ENCODE data around the gene CLDN3. TPM values are rescaled to one million over a fixed set of nuclear protein-coding genes. Genes with fewer than 3 reads are reported as not detected.

The CLDN3 gene
- total and polyA plus RNA-seq, 9 of the 15 experiments (the other 6 are each of a cell fraction or from before 2014, with no cell fraction given), result 0.29 TPM; not detected in 8

GRCh38 chr7:73749931-73750776, 19.9 kb downstream of the CLDN3 start (continued):
- TF ChIP-seq, protein P1, sequence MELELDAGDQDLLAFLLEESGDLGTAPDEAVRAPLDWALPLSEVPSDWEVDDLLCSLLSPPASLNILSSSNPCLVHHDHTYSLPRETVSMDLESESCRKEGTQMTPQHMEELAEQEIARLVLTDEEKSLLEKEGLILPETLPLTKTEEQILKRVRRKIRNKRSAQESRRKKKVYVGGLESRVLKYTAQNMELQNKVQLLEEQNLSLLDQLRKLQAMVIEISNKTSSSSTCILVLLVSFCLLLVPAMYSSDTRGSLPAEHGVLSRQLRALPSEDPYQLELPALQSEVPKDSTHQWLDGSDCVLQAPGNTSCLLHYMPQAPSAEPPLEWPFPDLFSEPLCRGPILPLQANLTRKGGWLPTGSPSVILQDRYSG (tag; conservative IDR thresholded peaks at IDR 0.05; ENCODE audit: low read depth), result 0 out of 2 replicates have a peak, but pooled peaks have one; percentile 40
- TF ChIP-seq ZC3H8 (IDR thresholded peaks at IDR 0.05) (no peak), SRSF7 (optimal IDR thresholded peaks at IDR 0.05; ENCODE audit: low read depth, low read length) (no peak), ZNF212 (CRISPR knock-in tag; IDR thresholded peaks at IDR 0.05) (no peak), MCM5 (IDR thresholded peaks at IDR 0.05; ENCODE audit: low read depth) (no peak), ZNF561 (CRISPR knock-in tag; conservative IDR thresholded peaks at IDR 0.05) (no peak), GATAD2B (IDR thresholded peaks at IDR 0.05; ENCODE audit: borderline replicate concordance) (no peak), CTBP1 (IDR thresholded peaks at IDR 0.05; ENCODE audit: borderline replicate concordance) (no peak), POLR2H (tag; IDR thresholded peaks at IDR 0.05; ENCODE audit: low read depth) (no peak), ZFX (CRISPR knock-in tag; IDR thresholded peaks at IDR 0.05) (peak; percentile 31; the same call in 1 of the 2 replicates), ZNF232 (CRISPR knock-in tag; IDR thresholded peaks at IDR 0.05) (no peak), MBD1 (CRISPR knock-in tag; IDR thresholded peaks at IDR 0.05) (no peak), MEF2A (IDR thresholded peaks at IDR 0.05; ENCODE audit: control insufficient read depth, low read depth, low read length) (no peak), STAT5B (CRISPR knock-in tag; IDR thresholded peaks at IDR 0.05) (no peak), SRSF9 (IDR thresholded peaks at IDR 0.05; ENCODE audit: borderline replicate concordance, low read depth, low read length) (no peak), NRF1 (conservative IDR thresholded peaks at IDR 0.05 in 1 of 2, IDR thresholded peaks at IDR 0.05 in 1 of 2) (no peak), ZEB2 (IDR thresholded peaks at IDR 0.05) (no peak), HSF4 (CRISPR knock-in tag; IDR thresholded peaks at IDR 0.05; ENCODE audit: borderline replicate concordance) (no peak), KLF1 (tag; IDR thresholded peaks at IDR 0.05) (no peak), RFX1 (IDR thresholded peaks at IDR 0.05) (no peak), MAFF (IDR thresholded peaks at IDR 0.05; ENCODE audit: low read length) (no peak)
- TF ChIP-seq, protein P2, sequence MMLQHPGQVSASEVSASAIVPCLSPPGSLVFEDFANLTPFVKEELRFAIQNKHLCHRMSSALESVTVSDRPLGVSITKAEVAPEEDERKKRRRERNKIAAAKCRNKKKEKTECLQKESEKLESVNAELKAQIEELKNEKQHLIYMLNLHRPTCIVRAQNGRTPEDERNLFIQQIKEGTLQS (IDR thresholded peaks at IDR 0.05), result no peak
- TF ChIP-seq, protein P2 (CRISPR knock-in tag; conservative IDR thresholded peaks at IDR 0.05), result no peak
- TF ChIP-seq, protein P3, sequence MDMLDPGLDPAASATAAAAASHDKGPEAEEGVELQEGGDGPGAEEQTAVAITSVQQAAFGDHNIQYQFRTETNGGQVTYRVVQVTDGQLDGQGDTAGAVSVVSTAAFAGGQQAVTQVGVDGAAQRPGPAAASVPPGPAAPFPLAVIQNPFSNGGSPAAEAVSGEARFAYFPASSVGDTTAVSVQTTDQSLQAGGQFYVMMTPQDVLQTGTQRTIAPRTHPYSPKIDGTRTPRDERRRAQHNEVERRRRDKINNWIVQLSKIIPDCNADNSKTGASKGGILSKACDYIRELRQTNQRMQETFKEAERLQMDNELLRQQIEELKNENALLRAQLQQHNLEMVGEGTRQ (CRISPR knock-in tag; IDR thresholded peaks at IDR 0.05), result no peak
